HCT116 (cell line): ENCODE data around the gene CDK13. TPM values are rescaled to one million over a fixed set of nuclear protein-coding genes. Genes with fewer than 3 reads are reported as not detected.

Source experiments
- ATAC-seq: fragments of 200-7000 bp; cut with Tn5 transposase; 2 replicates; pipeline ENCODE4 v1.9.1; 2020; ENCODE audit warnings: mild to moderate bottlenecking, moderate library complexity
- BruUV-seq: library from RNA; stranded (reverse); fragments of 400-500 nt; replicated peaks from 2 replicates; lab custom pipeline; 2021; lab: Mats Ljungman, UMichigan
- CTCF ChIA-PET: fragments of 300-600 bp; sonication (Branson Sonifier 250); formaldehyde crosslinking; loops from one replicate; lab custom pipeline; 2021; ENCODE audit warnings: antibody characterized with exemption; lab: Charles Lee
- POLR2A ChIA-PET: fragments of 300-600, 350-600 bp; sonication (Branson Sonifier 250); formaldehyde crosslinking; loops from one replicate; lab custom pipeline; 2021; ENCODE audit warnings: antibody characterized with exemption; lab: Charles Lee
- RAD21 ChIA-PET, 2 experiments: fragments of 300-600 bp; sonication (Branson Sonifier 250); formaldehyde crosslinking; loops; one replicate each; lab custom pipeline; 2023; ENCODE audit warnings: low total read pairs in 2 of 2; ENCODE audit not compliant: uncharacterized antibody in 2 of 2, unreplicated experiment in 2 of 2, low non-redundant PET in 1 of 2; lab: Charles Lee
- DNase-seq: peaks from one replicate; pipeline ENCODE4 v3.0.0-alpha.2; 2010; ENCODE audit warnings: low read depth, low spot score
- H2AFZ ChIP-seq: fragments of 200-600 bp; shearing (Covaris generic), sonication (generic); 2 replicates; pipeline ENCODE4 v1.6.1; 2017; ENCODE audit warnings: low read depth, mixed run types, mixed read lengths, antibody characterized with exemption, low read length; ENCODE audit not compliant: poor library complexity, severe bottlenecking
- H3K27ac ChIP-seq: 2 replicates; pipeline ENCODE4 v1.5.1; 2012; ENCODE audit warnings: low read depth, low read length
- H3K27me3 ChIP-seq: fragments of 200-600 bp; sonication (generic); 2 replicates; pipeline ENCODE4 v1.6.1; 2016; ENCODE audit warnings: mixed run types, low read length, mixed read lengths; ENCODE audit not compliant: insufficient read depth
- H3K36me3 ChIP-seq, 2 experiments: fragments of 200-500 bp in 1 of 2; fragments of 200-600 bp in 1 of 2; sonication (Bioruptor generic) in 1 of 2; sonication (generic) in 1 of 2; 2 replicates each; pipeline versions ENCODE4 v1.5.1 to v1.6.1; 2014 to 2016; ENCODE audit warnings: low read length in 2 of 2, inconsistent platforms in 1 of 2, mixed read lengths in 1 of 2, mixed run types in 1 of 2; ENCODE audit not compliant: insufficient read depth in 2 of 2, control insufficient read depth in 1 of 2
- H3K4me1 ChIP-seq, 2 experiments: fragments of 200-600 bp in 1 of 2; sonication (generic) in 1 of 2; 2 replicates each; pipeline versions ENCODE4 v1.5.1 to v1.6.1; 2012 to 2017; ENCODE audit warnings: low read length in 2 of 2, inconsistent platforms in 1 of 2, mild to moderate bottlenecking in 1 of 2, mixed read lengths in 1 of 2, mixed run types in 1 of 2, moderate library complexity in 1 of 2; ENCODE audit not compliant: insufficient read depth in 2 of 2, control insufficient read depth in 1 of 2
- H3K4me2 ChIP-seq: fragments of 200-600 bp; sonication (generic); 2 replicates; pipeline ENCODE4 v1.6.1; 2017; ENCODE audit warnings: mixed run types, low read length, mixed read lengths
- H3K4me3 ChIP-seq, 2 experiments: fragments of 200-600 bp in 1 of 2; sonication (generic) in 1 of 2; replicated peaks in 1 of 2; 2 replicates each; pipeline ENCODE4 v1.5.1; 2011 to 2016; ENCODE audit warnings: low read length in 2 of 2, control low read depth in 1 of 2, low read depth in 1 of 2, mild to moderate bottlenecking in 1 of 2, mixed read lengths in 1 of 2, mixed run types in 1 of 2
- H3K79me2 ChIP-seq: fragments of 200-600 bp; sonication (generic); 2 replicates; pipeline ENCODE4 v1.6.1; 2017; ENCODE audit warnings: mild to moderate bottlenecking, mixed run types, low read length, moderate library complexity, mixed read lengths; ENCODE audit not compliant: insufficient read depth
- H3K9ac ChIP-seq: fragments of 200-600 bp; sonication (generic); 2 replicates; pipeline ENCODE4 v1.6.1; 2016; ENCODE audit warnings: low read length, mixed read lengths
- H3K9me2 ChIP-seq: fragments of 200-600 bp; sonication (generic), shearing (Covaris generic); 2 replicates; pipeline ENCODE4 v1.6.1; 2017; ENCODE audit warnings: mixed run types, mild to moderate bottlenecking, moderate library complexity; ENCODE audit not compliant: insufficient read depth
- H3K9me3 ChIP-seq, 2 experiments: fragments of 200-500 bp in 1 of 2; fragments of 200-600 bp in 1 of 2; sonication (Bioruptor generic) in 1 of 2; sonication (generic) in 1 of 2; 2 replicates each; pipeline ENCODE4 v1.6.1; 2014 to 2017; ENCODE audit warnings: low read length in 2 of 2, mixed read lengths in 2 of 2, inconsistent platforms in 1 of 2, low read depth in 1 of 2, mild to moderate bottlenecking in 1 of 2, mixed run types in 1 of 2, moderate library complexity in 1 of 2; ENCODE audit not compliant: control insufficient read depth in 1 of 2, insufficient read depth in 1 of 2
- H4K20me1 ChIP-seq: fragments of 200-600 bp; sonication (generic), shearing (Covaris generic); 2 replicates; pipeline ENCODE4 v1.6.1; 2017; ENCODE audit warnings: mixed run types, mild to moderate bottlenecking, moderate library complexity; ENCODE audit not compliant: insufficient read depth
- CBX3 ChIP-seq: IDR thresholded peaks from 2 replicates; pipeline ENCODE4 v1.6.1; 2012; ENCODE audit warnings: low read depth
- CEBPB ChIP-seq: IDR thresholded peaks from 2 replicates; pipeline ENCODE4 v1.6.1; 2012; ENCODE audit warnings: low read depth
- EGR1 ChIP-seq: IDR thresholded peaks from 2 replicates; pipeline ENCODE4 v1.6.1; 2012; ENCODE audit warnings: low read depth
- ELF1 ChIP-seq: IDR thresholded peaks from 2 replicates; pipeline ENCODE4 v1.6.1; 2012; ENCODE audit warnings: low read depth, borderline replicate concordance
- EZH2 ChIP-seq: fragments of 200-600 bp; sonication (generic); IDR thresholded peaks from 2 replicates; pipeline ENCODE4 v1.6.1; 2017; ENCODE audit warnings: antibody characterized with exemption, mixed run types
- EZH2phosphoT487 ChIP-seq: fragments of 200-600 bp; IDR thresholded peaks from 2 replicates; pipeline ENCODE4 v1.6.1; 2018; ENCODE audit warnings: antibody characterized with exemption, borderline replicate concordance
- FOSL1 ChIP-seq: IDR thresholded peaks from 2 replicates; pipeline ENCODE4 v1.6.1; 2012; ENCODE audit warnings: low read depth
- POLR2A ChIP-seq: IDR thresholded peaks from 2 replicates; pipeline ENCODE4 v1.7.0; 2011; ENCODE audit warnings: borderline replicate concordance; ENCODE audit not compliant: insufficient read depth, insufficient read length; ENCODE audit errors: extremely low read depth
- POLR2AphosphoS5 ChIP-seq: IDR thresholded peaks from 2 replicates; pipeline ENCODE4 v1.6.1; 2011; ENCODE audit warnings: mild to moderate bottlenecking, low read depth, low read length, moderate library complexity
- RAD21 ChIP-seq: IDR thresholded peaks from 2 replicates; pipeline ENCODE4 v1.6.1; 2012; ENCODE audit warnings: low read depth, mild to moderate bottlenecking
- SIN3A ChIP-seq: IDR thresholded peaks from 2 replicates; pipeline ENCODE4 v1.6.1; 2012; ENCODE audit warnings: low read depth
- SRF ChIP-seq: IDR thresholded peaks from 2 replicates; pipeline ENCODE4 v1.6.1; 2012; ENCODE audit warnings: low read depth
- TCF7L2 ChIP-seq: IDR thresholded peaks from 2 replicates; pipeline ENCODE4 v1.7.0; 2011; ENCODE audit warnings: borderline replicate concordance, inconsistent platforms; ENCODE audit not compliant: insufficient read depth, insufficient read length; ENCODE audit errors: extremely low read depth
- intact Hi-C: fragments of 100-400 bp; cut with micrococcal nuclease; formaldehyde crosslinking; loops from 2 replicates; pipeline ENCODE4 v1.10.0; 2022
- total RNA-seq: library from RNA; stranded (reverse); gene quantifications from one replicate; pipeline ENCODE4 v1.2.1, GENCODE V29; 2021; ENCODE audit not compliant: unreplicated experiment
- TF ChIP-seq, protein P1 (sequence below): IDR thresholded peaks from 2 replicates; pipeline ENCODE4 v1.6.1; 2012
- TF ChIP-seq, protein P2 (sequence below): IDR thresholded peaks from 2 replicates; pipeline ENCODE4 v1.6.1; 2012; ENCODE audit warnings: low read depth
- TF ChIP-seq, protein P3 (sequence below): IDR thresholded peaks from 2 replicates; pipeline ENCODE4 v1.6.1; 2011; ENCODE audit warnings: mild to moderate bottlenecking, low read length, moderate library complexity; ENCODE audit not compliant: insufficient replicate concordance; ENCODE audit errors: extremely low read depth
- TF ChIP-seq, protein P4 (sequence below): IDR thresholded peaks from 2 replicates; pipeline ENCODE4 v1.6.1; 2012

CDK13 gene
- total RNA-seq, 1 experiment from 2014 or later: 28.8 TPM

DNA sequence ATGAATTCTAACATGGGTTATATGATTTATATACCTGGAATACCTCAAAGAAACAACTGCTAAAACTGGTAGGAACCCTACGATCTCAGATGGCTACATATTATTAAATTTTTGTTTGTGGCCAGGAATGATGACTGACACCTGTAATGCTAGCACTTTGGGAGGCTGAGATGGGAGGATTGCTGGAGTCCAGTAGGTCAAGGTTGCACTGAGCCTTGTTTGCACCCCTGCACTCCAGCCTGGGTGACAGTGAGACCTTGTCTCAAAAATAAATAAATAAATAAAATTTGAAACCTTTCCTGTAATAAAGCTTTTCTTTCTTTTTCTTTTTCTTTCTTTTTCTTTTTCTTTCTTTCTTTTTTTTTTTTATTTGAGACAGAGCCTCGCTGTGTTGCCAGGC, 123.2 kb downstream of the CDK13 start:
- no peaks in the 10 kb centered on the region for H3K27me3 ChIP-seq
- H3K4me2 ChIP-seq: no peak overlapping the region
- no peak overlapping the region for H2AFZ ChIP-seq
- H4K20me1 ChIP-seq: no peaks in the 10 kb centered on the region
- no peaks in the 10 kb centered on the region for H3K9me3 ChIP-seq
- POLR2A ChIA-PET: no interaction called here
- RAD21 ChIA-PET: no interaction called here
- H3K4me1 ChIP-seq: no peaks in the 10 kb centered on the region
- DNase-seq (no peak), ATAC-seq (no peak)
- no peak for TF ChIP-seq EZH2phosphoT487
- TF ChIP-seq EGR1: no peak
- TF ChIP-seq POLR2A: no peak
- TF ChIP-seq SIN3A: no peak
- TF ChIP-seq ELF1: no peak
- no peak for TF ChIP-seq FOSL1
- TF ChIP-seq, protein P1, sequence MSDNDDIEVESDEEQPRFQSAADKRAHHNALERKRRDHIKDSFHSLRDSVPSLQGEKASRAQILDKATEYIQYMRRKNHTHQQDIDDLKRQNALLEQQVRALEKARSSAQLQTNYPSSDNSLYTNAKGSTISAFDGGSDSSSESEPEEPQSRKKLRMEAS: no peak
- TF ChIP-seq, protein P2, sequence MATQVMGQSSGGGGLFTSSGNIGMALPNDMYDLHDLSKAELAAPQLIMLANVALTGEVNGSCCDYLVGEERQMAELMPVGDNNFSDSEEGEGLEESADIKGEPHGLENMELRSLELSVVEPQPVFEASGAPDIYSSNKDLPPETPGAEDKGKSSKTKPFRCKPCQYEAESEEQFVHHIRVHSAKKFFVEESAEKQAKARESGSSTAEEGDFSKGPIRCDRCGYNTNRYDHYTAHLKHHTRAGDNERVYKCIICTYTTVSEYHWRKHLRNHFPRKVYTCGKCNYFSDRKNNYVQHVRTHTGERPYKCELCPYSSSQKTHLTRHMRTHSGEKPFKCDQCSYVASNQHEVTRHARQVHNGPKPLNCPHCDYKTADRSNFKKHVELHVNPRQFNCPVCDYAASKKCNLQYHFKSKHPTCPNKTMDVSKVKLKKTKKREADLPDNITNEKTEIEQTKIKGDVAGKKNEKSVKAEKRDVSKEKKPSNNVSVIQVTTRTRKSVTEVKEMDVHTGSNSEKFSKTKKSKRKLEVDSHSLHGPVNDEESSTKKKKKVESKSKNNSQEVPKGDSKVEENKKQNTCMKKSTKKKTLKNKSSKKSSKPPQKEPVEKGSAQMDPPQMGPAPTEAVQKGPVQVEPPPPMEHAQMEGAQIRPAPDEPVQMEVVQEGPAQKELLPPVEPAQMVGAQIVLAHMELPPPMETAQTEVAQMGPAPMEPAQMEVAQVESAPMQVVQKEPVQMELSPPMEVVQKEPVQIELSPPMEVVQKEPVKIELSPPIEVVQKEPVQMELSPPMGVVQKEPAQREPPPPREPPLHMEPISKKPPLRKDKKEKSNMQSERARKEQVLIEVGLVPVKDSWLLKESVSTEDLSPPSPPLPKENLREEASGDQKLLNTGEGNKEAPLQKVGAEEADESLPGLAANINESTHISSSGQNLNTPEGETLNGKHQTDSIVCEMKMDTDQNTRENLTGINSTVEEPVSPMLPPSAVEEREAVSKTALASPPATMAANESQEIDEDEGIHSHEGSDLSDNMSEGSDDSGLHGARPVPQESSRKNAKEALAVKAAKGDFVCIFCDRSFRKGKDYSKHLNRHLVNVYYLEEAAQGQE: no peak
- no peak for TF ChIP-seq EZH2
- TF ChIP-seq, protein P3, sequence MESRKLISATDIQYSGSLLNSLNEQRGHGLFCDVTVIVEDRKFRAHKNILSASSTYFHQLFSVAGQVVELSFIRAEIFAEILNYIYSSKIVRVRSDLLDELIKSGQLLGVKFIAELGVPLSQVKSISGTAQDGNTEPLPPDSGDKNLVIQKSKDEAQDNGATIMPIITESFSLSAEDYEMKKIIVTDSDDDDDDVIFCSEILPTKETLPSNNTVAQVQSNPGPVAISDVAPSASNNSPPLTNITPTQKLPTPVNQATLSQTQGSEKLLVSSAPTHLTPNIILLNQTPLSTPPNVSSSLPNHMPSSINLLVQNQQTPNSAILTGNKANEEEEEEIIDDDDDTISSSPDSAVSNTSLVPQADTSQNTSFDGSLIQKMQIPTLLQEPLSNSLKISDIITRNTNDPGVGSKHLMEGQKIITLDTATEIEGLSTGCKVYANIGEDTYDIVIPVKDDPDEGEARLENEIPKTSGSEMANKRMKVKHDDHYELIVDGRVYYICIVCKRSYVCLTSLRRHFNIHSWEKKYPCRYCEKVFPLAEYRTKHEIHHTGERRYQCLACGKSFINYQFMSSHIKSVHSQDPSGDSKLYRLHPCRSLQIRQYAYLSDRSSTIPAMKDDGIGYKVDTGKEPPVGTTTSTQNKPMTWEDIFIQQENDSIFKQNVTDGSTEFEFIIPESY: no peak
- TF ChIP-seq TCF7L2: no peak
- no peak for TF ChIP-seq SRF
- TF ChIP-seq CEBPB: no peak
- no peak for TF ChIP-seq RAD21
- TF ChIP-seq, protein P4, sequence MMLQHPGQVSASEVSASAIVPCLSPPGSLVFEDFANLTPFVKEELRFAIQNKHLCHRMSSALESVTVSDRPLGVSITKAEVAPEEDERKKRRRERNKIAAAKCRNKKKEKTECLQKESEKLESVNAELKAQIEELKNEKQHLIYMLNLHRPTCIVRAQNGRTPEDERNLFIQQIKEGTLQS: no peak
- no peak for TF ChIP-seq CBX3
- TF ChIP-seq POLR2AphosphoS5: no peak
- H3K27ac ChIP-seq: no peak overlapping the region
- no TSS peak for BruUV-seq
- H3K79me2 ChIP-seq: no peaks in the 10 kb centered on the region
- H3K4me3 ChIP-seq: no peak overlapping the region
- H3K9ac ChIP-seq: no peak overlapping the region
- CTCF ChIA-PET: no interaction called here
- no peaks in the 10 kb centered on the region for H3K36me3 ChIP-seq
- H3K9me2 ChIP-seq: no peaks in the 10 kb centered on the region
- intact Hi-C loops: no loop called here
